NCI-H2171 treated with DMSO at 0.1 percent for 48 hours (cell line): ENCODE data around the gene MME.
"Not testable (repeated sequence)": the region's sequence is repeated elsewhere in the genome, so short reads cannot be mapped to it uniquely, and the experiment has no call there.

Source experiments
- DNase-seq: peaks from one replicate; lab custom pipeline; 2025; lab: John Stamatoyannopoulos, UW

The MME gene

GRCh38 chr3:155084567-155084966, 4.4 kb downstream of the MME start:
- DNase-seq = no peak

GRCh38 chr3:155086051-155086450, 5.9 kb downstream of the MME start:
- DNase-seq = no peak

- DNase-seq = no peak
Observed at GRCh38 chr3:155088706-155089345, 8.7 kb downstream of the MME start.

GRCh38 chr3:155089495-155089894, 9.4 kb downstream of the MME start:
- no peak for DNase-seq

GRCh38 chr3:155093261-155093660, 13.1 kb downstream of the MME start:
- no peak for DNase-seq

GRCh38 chr3:155096303-155097008, 16.3 kb downstream of the MME start:
- no peak for DNase-seq

GRCh38 chr3:155097009-155097349, 16.9 kb downstream of the MME start:
- DNase-seq = no peak

GRCh38 chr3:155101398-155101797, 21.3 kb downstream of the MME start:
- no peak for DNase-seq

GRCh38 chr3:155102329-155102728, 22.2 kb downstream of the MME start:
- no peak for DNase-seq

GRCh38 chr3:155103686-155104085, 23.6 kb downstream of the MME start:
- DNase-seq = no peak

GRCh38 chr3:155106119-155106518, 26.0 kb downstream of the MME start:
- no peak for DNase-seq

GRCh38 chr3:155110022-155110421, 29.9 kb downstream of the MME start:
- no peak for DNase-seq

- DNase-seq = no peak
Observed at GRCh38 chr3:155110996-155111901, 31.1 kb downstream of the MME start.

- DNase-seq = no peak
Observed at GRCh38 chr3:155111971-155112370, 31.9 kb downstream of the MME start.

GRCh38 chr3:155112661-155113389, 32.7 kb downstream of the MME start:
- DNase-seq = no peak

- not testable (repeated sequence) for DNase-seq
Observed at GRCh38 chr3:155124745-155125144, 44.6 kb downstream of the MME start.

- no peak for DNase-seq
Observed at GRCh38 chr3:155129396-155129795, 49.3 kb downstream of the MME start.

- DNase-seq = no peak
Observed at GRCh38 chr3:155130001-155130400, 49.9 kb downstream of the MME start.

- DNase-seq = no peak
Observed at GRCh38 chr3:155131104-155131503, 51.0 kb downstream of the MME start.

- not testable (repeated sequence) for DNase-seq
Observed at GRCh38 chr3:155134311-155134710, 54.2 kb downstream of the MME start.

GRCh38 chr3:155135003-155135402, 54.9 kb downstream of the MME start:
- DNase-seq = no peak

- DNase-seq = no peak
Observed at GRCh38 chr3:155138677-155139076, 58.6 kb downstream of the MME start.
